ENCODE measurements around the gene EIF5B. TPM values are rescaled to one million over a fixed set of nuclear protein-coding genes. Genes with fewer than 3 reads are reported as not detected.

Gene EIF5B, protein sequence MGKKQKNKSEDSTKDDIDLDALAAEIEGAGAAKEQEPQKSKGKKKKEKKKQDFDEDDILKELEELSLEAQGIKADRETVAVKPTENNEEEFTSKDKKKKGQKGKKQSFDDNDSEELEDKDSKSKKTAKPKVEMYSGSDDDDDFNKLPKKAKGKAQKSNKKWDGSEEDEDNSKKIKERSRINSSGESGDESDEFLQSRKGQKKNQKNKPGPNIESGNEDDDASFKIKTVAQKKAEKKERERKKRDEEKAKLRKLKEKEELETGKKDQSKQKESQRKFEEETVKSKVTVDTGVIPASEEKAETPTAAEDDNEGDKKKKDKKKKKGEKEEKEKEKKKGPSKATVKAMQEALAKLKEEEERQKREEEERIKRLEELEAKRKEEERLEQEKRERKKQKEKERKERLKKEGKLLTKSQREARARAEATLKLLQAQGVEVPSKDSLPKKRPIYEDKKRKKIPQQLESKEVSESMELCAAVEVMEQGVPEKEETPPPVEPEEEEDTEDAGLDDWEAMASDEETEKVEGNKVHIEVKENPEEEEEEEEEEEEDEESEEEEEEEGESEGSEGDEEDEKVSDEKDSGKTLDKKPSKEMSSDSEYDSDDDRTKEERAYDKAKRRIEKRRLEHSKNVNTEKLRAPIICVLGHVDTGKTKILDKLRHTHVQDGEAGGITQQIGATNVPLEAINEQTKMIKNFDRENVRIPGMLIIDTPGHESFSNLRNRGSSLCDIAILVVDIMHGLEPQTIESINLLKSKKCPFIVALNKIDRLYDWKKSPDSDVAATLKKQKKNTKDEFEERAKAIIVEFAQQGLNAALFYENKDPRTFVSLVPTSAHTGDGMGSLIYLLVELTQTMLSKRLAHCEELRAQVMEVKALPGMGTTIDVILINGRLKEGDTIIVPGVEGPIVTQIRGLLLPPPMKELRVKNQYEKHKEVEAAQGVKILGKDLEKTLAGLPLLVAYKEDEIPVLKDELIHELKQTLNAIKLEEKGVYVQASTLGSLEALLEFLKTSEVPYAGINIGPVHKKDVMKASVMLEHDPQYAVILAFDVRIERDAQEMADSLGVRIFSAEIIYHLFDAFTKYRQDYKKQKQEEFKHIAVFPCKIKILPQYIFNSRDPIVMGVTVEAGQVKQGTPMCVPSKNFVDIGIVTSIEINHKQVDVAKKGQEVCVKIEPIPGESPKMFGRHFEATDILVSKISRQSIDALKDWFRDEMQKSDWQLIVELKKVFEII
- total RNA-seq, result 13.8 and 20.6 TPM in 2 replicates

DNA sequence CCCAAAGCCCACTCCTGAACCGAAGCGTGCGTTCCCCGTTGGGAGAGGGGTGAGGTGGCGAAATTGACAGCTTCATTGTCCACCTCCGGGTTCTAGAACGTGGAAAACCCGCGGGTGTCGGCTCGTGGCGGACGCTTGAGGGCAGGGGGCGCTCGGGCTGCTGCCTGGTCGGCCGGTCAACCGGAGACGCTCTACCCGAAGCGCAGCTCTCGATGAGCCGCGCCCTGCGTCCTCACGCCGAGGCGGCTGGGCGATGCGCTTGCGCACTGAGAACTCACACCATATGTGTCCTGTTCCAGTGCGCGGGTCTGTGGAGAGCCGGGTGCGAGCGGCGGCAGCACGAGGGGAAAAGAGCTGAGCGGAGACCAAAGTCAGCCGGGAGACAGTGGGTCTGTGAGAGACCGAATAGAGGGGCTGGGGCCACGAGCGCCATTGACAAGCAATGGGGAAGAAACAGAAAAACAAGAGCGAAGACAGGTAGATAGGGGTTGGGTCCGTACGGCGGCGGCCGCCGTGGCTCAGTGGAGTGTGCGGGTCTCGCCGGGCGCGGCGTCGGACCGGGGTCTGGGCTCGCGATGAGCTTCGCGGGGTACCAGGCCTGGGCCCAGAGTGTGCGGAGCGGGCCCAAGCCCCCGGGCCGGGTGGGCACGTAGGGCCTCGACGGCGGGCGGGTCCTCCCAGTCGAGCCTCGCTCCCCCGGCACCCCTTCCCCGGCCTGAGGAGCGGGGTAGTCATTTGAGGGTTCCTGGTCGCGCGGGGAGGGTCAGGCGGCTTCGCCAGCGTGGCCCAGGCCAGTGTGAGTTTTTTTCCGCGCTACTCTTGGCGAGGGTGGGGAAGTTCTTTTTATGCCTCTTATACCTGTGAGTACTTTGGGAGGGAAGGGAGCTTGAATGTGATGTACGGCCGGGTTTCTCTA, at the start of gene EIF5B:
Gene EIF5B (plus strand): TSS at position 277 of the 916 bp plus-strand sequence. CDS start 166 bp downstream, at position 443.

DNA sequence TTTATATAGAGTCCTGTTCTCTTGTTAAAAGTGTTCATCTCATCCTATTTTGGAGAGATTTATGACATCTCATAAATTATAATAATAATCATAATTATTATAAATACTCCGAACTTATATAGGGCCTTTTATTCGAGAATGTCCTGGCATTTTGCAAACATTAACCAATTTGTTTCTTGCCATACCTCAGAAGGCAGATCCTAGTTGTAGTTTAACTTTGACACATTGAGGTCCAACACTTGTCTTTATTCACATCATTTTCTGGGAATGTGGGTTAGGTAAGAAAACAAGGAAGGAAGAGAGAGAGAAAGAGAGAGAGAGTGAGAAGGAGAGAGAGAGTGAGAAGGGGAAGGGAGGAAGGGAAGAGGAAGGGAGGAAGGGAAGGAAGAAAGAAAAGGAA, 36.1 kb upstream of the EIF5B start, which contains the start of gene LYG1:
Gene LYG1 (minus strand): TSS at position 101 of the 400 bp plus-strand sequence. CDS start 5,527 bp downstream, outside the sequence.

DNA sequence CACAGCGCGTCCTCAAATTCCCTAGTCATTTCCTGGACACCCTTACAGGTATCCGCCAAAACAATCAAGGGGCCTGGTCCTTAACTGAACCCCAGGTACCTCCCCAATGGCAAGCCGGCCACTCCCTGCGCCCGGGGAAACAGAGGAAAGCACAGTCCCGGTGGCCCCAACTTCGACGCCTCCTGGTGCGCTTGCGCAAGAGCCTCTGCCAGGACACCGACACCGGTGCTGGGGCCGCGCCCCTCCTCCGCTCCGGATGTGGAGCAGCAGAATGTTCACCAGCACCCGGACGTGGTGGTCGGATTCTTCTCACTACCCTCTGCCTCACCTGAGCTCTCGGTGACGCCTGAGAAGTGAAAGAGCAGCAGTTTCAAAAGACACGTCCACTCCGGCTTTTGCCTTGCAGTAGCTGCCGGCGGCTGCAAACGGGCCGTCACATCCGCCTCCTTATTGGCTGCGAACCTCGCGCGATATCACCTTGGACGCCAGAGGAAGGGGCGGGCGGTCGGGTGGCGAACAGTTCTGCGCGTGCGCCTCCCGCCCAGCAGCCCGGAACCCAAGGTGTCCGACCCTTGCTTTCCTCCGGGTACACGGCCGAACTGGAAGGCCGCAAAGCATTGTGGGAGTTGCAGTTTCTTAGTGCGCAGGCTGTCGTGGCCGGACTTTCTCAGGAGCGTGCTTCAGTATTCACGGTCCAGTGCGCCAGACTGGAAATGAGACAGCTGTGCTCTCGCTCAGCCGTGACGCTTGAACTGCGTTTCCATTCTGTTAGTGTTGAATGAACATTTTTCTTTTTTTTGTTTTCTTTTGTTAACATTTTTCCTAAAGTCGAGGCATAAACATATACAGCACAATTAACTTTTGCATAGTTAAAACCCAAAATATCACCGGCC, 1.0 kb upstream of the EIF5B start, which contains the start of gene TXNDC9:
Gene TXNDC9 (minus strand): TSS at position 423 of the 893 bp plus-strand sequence. CDS start 3,123 bp downstream, outside the sequence.

Other genes starting within 250 kb of the EIF5B start
- gene C2orf15, start 195.7 kb upstream of the EIF5B start, total RNA-seq, result 0.09 TPM in 1 of 2 replicates, not detected in the other
- 3.4 and 4.3 TPM in 2 replicates for gene TSGA10, start 182.4 kb upstream of the EIF5B start, total RNA-seq
- gene LIPT1, start 182.4 kb upstream of the EIF5B start, total RNA-seq, result 4.6 and 6.2 TPM in 2 replicates
- gene MITD1, start 156.3 kb upstream of the EIF5B start, total RNA-seq, result 22.2 and 25.7 TPM in 2 replicates
- gene MRPL30, start 156.2 kb upstream of the EIF5B start, total RNA-seq, result 28.4 and 38.1 TPM in 2 replicates
- not detected in 2 replicates for gene LYG2, start 81.7 kb upstream of the EIF5B start, total RNA-seq
- gene LYG1, start 36.2 kb upstream of the EIF5B start, total RNA-seq, result 0.18 and 0.43 TPM in 2 replicates
- 38.9 and 45.1 TPM in 2 replicates for gene TXNDC9, start 1.1 kb upstream of the EIF5B start, total RNA-seq
- 21.3 and 27.9 TPM in 2 replicates for gene REV1, start 152.6 kb downstream of the EIF5B start, total RNA-seq